Thyroid gland (tissue), 4 donors: Measurements from ENCODE around the gene AKAP7. TPM values are rescaled to one million over a fixed set of nuclear protein-coding genes. Genes with fewer than 3 reads are reported as not detected.

Source experiments
- DNase-seq, 2 donors: peaks; one replicate each; pipeline ENCODE4 v3.0.0-alpha.2; 2019
- H3K27ac ChIP-seq, 3 donors: fragments of 200-600 bp; sonication (generic); 1 replicate in 2 of 3; 2 replicates in 1 of 3; pipeline ENCODE4 v1.5.1; 2016 to 2019; ENCODE audit warnings: mild to moderate bottlenecking in 1 of 3, moderate library complexity in 1 of 3
- H3K27me3 ChIP-seq: fragments of 200-600 bp; sonication (generic); one replicate; pipeline ENCODE4 v1.5.1; 2019
- H3K36me3 ChIP-seq, 2 donors: fragments of 200-600 bp; sonication (generic); one replicate each; pipeline ENCODE4 v1.5.1; 2016 to 2019
- H3K4me1 ChIP-seq, 2 donors: fragments of 200-600 bp; sonication (generic); one replicate each; pipeline ENCODE4 v1.5.1; 2017 to 2019
- H3K4me3 ChIP-seq, 3 donors: fragments of 200-600 bp; sonication (generic); replicated peaks in 1 of 3; 1 replicate in 2 of 3; 2 replicates in 1 of 3; pipeline ENCODE4 v1.5.1; 2016; ENCODE audit warnings: mild to moderate bottlenecking in 1 of 3
- H3K9me3 ChIP-seq: fragments of 200-600 bp; sonication (generic); one replicate; pipeline ENCODE4 v1.5.1; 2017
- CTCF ChIP-seq, 6 experiments: fragments of 200-600 bp in 3 of 6; fragments of 450-650 bp in 3 of 6; sonication (generic) in 3 of 6; IDR thresholded peaks; one replicate each; pipeline ENCODE4 v1.5.1; 2016 to 2019; ENCODE audit warnings: antibody characterized with exemption in 6 of 6, mild to moderate bottlenecking in 2 of 6, inconsistent platforms in 1 of 6, moderate library complexity in 1 of 6
- POLR2A ChIP-seq, 2 donors: fragments of 450-650 bp; IDR thresholded peaks; one replicate each; pipeline ENCODE4 v1.6.1; 2017; ENCODE audit warnings: antibody characterized with exemption in 2 of 2, mild to moderate bottlenecking in 2 of 2, moderate library complexity in 1 of 2
- WGBS, 2 donors: methylation state at CpG; one replicate each; pipeline ENCODE4 v1.1.5; 2017; 5-methylcytosine and 5-hydroxymethylcytosine counted together
- intact Hi-C: fragments of 100-400 bp; cut with DNase I; formaldehyde crosslinking; loops from one replicate; pipeline ENCODE4 v1.15.1; 2023
- total RNA-seq, 4 donors: library from RNA; depleted of rRNA; stranded (reverse); fragments of >200 nt; gene quantifications; one replicate each; pipeline ENCODE4 v1.2.3, GENCODE V29; 2016

AKAP7 gene
- total RNA-seq, 4 donors from 2014 or later, result 11.7 to 19.1 (median 12.4) TPM

- H3K4me3 ChIP-seq, result no peak overlapping the region
- H3K27ac ChIP-seq, result no peak overlapping the region
- H3K9me3 ChIP-seq, result no peaks in the 10 kb centered on the region
- H3K27me3 ChIP-seq, result no peaks in the 10 kb centered on the region
- 96 to 97% methylated on average over 2 of the region's 2 CpGs for WGBS, 2 donors
- intact Hi-C loops, result no loop called here
- no peak for DNase-seq
- TF ChIP-seq CTCF (IDR thresholded peaks at IDR 0.05) (no peak), POLR2A (IDR thresholded peaks at IDR 0.05) (no peak)
- no peaks in the 10 kb centered on the region for H3K36me3 ChIP-seq
- H3K4me1 ChIP-seq, result no peaks in the 10 kb centered on the region
These were observed 151.3 kb downstream of the AKAP7 start for GRCh38 chr6:131286469-131287040.

GRCh38 chr6:131288214-131288613 is 152.9 kb downstream of the AKAP7 start:
- Histone ChIP-seq H3K9me3 (no peaks in the 10 kb centered on the region), H3K4me3 (no peak overlapping the region), H3K36me3 (no peaks in the 10 kb centered on the region), H3K27ac (no peak overlapping the region), H3K4me1 (peaks cover 12 to 15% of the 10 kb centered on the region in 2 donors), H3K27me3 (no peaks in the 10 kb centered on the region)
- intact Hi-C loops, result no loop called here
- 85 to 93% methylated on average over 2 of the region's 2 CpGs for WGBS, 2 donors
- TF ChIP-seq CTCF (IDR thresholded peaks at IDR 0.05) (no peak), POLR2A (IDR thresholded peaks at IDR 0.05) (no peak)
- no peak for DNase-seq

- Histone ChIP-seq H3K9me3 (no peaks in the 10 kb centered on the region), H3K36me3 (no peaks in the 10 kb centered on the region), H3K4me3 (no peak overlapping the region), H3K27me3 (no peaks in the 10 kb centered on the region), H3K27ac (no peak overlapping the region), H3K4me1 (peaks cover 23 to 26% of the 10 kb centered on the region in 2 donors)
- TF ChIP-seq POLR2A (IDR thresholded peaks at IDR 0.05) (no peak), CTCF (IDR thresholded peaks at IDR 0.05) (no peak)
- 94 to 95% methylated on average over 4 of the region's 4 CpGs for WGBS, 2 donors
- no peak for DNase-seq
- intact Hi-C loops, result no loop called here
These were observed 155.7 kb downstream of the AKAP7 start for GRCh38 chr6:131290955-131291354.

- H3K9me3 ChIP-seq, result no peaks in the 10 kb centered on the region
- H3K4me1 ChIP-seq, result peaks cover 23 to 26% of the 10 kb centered on the region in 2 donors
- H3K36me3 ChIP-seq, result no peaks in the 10 kb centered on the region
- TF ChIP-seq POLR2A (IDR thresholded peaks at IDR 0.05), result no peak
- TF ChIP-seq CTCF (IDR thresholded peaks at IDR 0.05), result no peak
- DNase-seq, result peak; percentile 51 to 60
- intact Hi-C loops, result no loop called here
- 13% methylated on average over 2 of the region's 2 CpGs for WGBS, 2 donors
- no peaks in the 10 kb centered on the region for H3K27me3 ChIP-seq
- H3K27ac ChIP-seq, result peak overlapping the region; percentile 44 to 83 (median 63)
- no peak overlapping the region for H3K4me3 ChIP-seq
These were observed 157.1 kb downstream of the AKAP7 start for GRCh38 chr6:131292145-131292938.

GRCh38 chr6:131293472-131293911 is 158.2 kb downstream of the AKAP7 start:
- Histone ChIP-seq H3K4me1 (peaks cover 23 to 26% of the 10 kb centered on the region in 2 donors), H3K27me3 (no peaks in the 10 kb centered on the region), H3K9me3 (no peaks in the 10 kb centered on the region), H3K36me3 (no peaks in the 10 kb centered on the region), H3K4me3 (no peak overlapping the region), H3K27ac (peak overlapping the region; percentile 44 to 83 (median 63))
- TF ChIP-seq CTCF (IDR thresholded peaks at IDR 0.05) (no peak), POLR2A (IDR thresholded peaks at IDR 0.05) (no peak)
- no peak for DNase-seq
- 67 to 70% methylated on average over 3 of the region's 3 CpGs for WGBS, 2 donors
- intact Hi-C loops, result no loop called here
